PC-9 (cell line): ENCODE data around the gene GNG3. TPM values are rescaled to one million over a fixed set of nuclear protein-coding genes. Genes with fewer than 3 reads are reported as not detected.

Source experiments
- BruUV-seq: library from RNA; stranded (reverse); fragments of 400-500 nt; replicated peaks from 2 replicates; lab custom pipeline; 2021; lab: Mats Ljungman, UMichigan
- CTCF ChIA-PET: fragments of 300-600 bp; sonication (Branson Sonifier 250); formaldehyde crosslinking; loops from one replicate; lab custom pipeline; 2022; ENCODE audit warnings: antibody characterized with exemption; lab: Charles Lee
- POLR2A ChIA-PET: fragments of 300-600 bp; sonication (Branson Sonifier 250); formaldehyde crosslinking; loops from one replicate; lab custom pipeline; 2022; ENCODE audit warnings: antibody characterized with exemption; ENCODE audit not compliant: unreplicated experiment; lab: Charles Lee
- DNase-seq, 2 experiments: peaks; one replicate each; pipeline versions ENCODE4 v3.0.0 to v3.0.0-alpha.2; 2015 to 2022; ENCODE audit warnings: mixed read lengths in 1 of 2
- H2AFZ ChIP-seq: fragments of 200-600 bp; sonication (generic); 2 replicates; pipeline ENCODE4 v1.8.1; 2017; ENCODE audit warnings: antibody characterized with exemption
- H3F3A ChIP-seq: fragments of 200-600 bp; sonication (generic); 2 replicates; pipeline ENCODE4 v1.8.1; 2017; ENCODE audit warnings: antibody characterized with exemption, mild to moderate bottlenecking, low read depth; ENCODE audit not compliant: insufficient read depth
- H3K27ac ChIP-seq: fragments of 200-600 bp; sonication (generic); 2 replicates; pipeline ENCODE4 v1.6.1; 2016; ENCODE audit warnings: mixed run types
- H3K27me3 ChIP-seq: fragments of 200-600 bp; sonication (generic); 2 replicates; pipeline ENCODE4 v1.6.1; 2016; ENCODE audit warnings: low read depth, mixed run types; ENCODE audit not compliant: insufficient read depth
- H3K36me3 ChIP-seq: fragments of 200-600 bp; sonication (generic); 2 replicates; pipeline ENCODE4 v1.6.1; 2016; ENCODE audit warnings: low read depth, mixed run types
- H3K4me1 ChIP-seq: fragments of 200-600 bp; sonication (generic); replicated peaks from 2 replicates; pipeline ENCODE4 v1.6.1; 2016; ENCODE audit warnings: mixed run types; ENCODE audit not compliant: insufficient read depth
- H3K4me2 ChIP-seq: fragments of 200-600 bp; sonication (generic); 2 replicates; pipeline ENCODE4 v1.6.1; 2017; ENCODE audit warnings: mixed run types
- H3K4me3 ChIP-seq: fragments of 200-600 bp; sonication (generic); 2 replicates; pipeline ENCODE4 v1.6.1; 2016; ENCODE audit warnings: mixed run types
- H3K79me2 ChIP-seq: fragments of 200-600 bp; sonication (generic); 2 replicates; pipeline ENCODE4 v1.6.1; 2017; ENCODE audit warnings: low read depth, mixed run types
- H3K9me2 ChIP-seq: fragments of 200-600 bp; sonication (generic); 2 replicates; pipeline ENCODE4 v1.8.1; 2017; ENCODE audit warnings: mild to moderate bottlenecking; ENCODE audit not compliant: insufficient read depth
- H3K9me3 ChIP-seq: fragments of 200-600 bp; sonication (generic); 2 replicates; pipeline ENCODE4 v1.8.1; 2016; ENCODE audit warnings: low read depth; ENCODE audit not compliant: insufficient read depth
- H4K20me1 ChIP-seq: fragments of 200-600 bp; sonication (generic); 2 replicates; pipeline ENCODE4 v1.8.1; 2017; ENCODE audit not compliant: insufficient read depth
- EZH2 ChIP-seq: fragments of 200-600 bp; sonication (generic); IDR thresholded peaks from 2 replicates; pipeline ENCODE4 v1.8.0; 2017; ENCODE audit warnings: antibody characterized with exemption, low read depth
- intact Hi-C: fragments of 100-400 bp; cut with micrococcal nuclease; formaldehyde crosslinking; loops from one replicate; pipeline ENCODE4 v1.10.0; 2022; ENCODE audit not compliant: unreplicated experiment
- total RNA-seq: library from RNA; stranded (reverse); gene quantifications from 2 replicates; pipeline ENCODE4 v1.2.3, GENCODE V29; 2021
- TF ChIP-seq, protein P1 (sequence below): fragments of 200-600 bp; sonication (generic); conservative IDR thresholded peaks from 2 replicates; pipeline ENCODE4 v1.6.1; 2017; ENCODE audit warnings: mixed run types, antibody characterized with exemption, mild to moderate bottlenecking, moderate library complexity

GNG3 gene
- total RNA-seq, 1 experiment from 2014 or later, result 0.57 TPM

DNA sequence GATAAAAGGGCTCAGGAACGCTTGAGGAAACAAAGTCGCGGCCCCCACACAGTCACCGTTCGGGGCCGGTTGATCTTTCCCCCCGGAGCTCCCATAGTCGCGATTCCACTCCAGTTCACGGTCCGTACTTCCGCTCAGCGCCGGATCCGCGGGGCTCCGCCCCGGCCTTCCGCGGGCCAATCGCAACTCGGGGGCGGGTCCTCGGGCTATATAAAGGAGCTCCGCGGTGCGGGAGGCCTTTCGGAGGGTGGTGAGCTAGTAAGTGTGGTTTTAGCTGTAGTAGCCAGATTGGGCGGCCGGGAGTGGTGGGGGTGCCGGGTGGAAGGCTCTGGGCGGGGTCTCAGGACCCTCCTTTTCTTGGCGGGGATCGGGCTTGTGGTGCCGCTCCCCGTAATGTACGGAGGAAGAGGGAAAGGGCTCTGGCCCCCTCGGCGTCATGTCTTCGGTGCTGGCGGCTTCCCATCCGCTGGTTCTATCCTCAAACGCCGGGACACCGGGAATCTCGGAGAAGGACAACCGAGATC, 42.3 kb upstream of the GNG3 start, which contains the start of the genes C11orf98 and CSKMT:
TSS of gene C11orf98 (minus strand) at position 136 of the 524 bp plus-strand sequence. CDS start at position 95, 41 bp downstream.
TSS of gene CSKMT (plus strand) at position 238 of the 524 bp plus-strand sequence. CDS start 568 bp downstream, outside the sequence.
- H3K4me1 ChIP-seq, result peaks cover 33% of the 10 kb centered on the region
- CTCF ChIA-PET, result interaction anchor here (0.6 to 1.1 kb wide), 6 partner anchors 11 to 184 kb away, joined by 3 to 7 read pairs (median 4); partner anchors contain the start of gene TUT1
- peaks cover 24% of the 10 kb centered on the region for H3K36me3 ChIP-seq
- H3K27ac ChIP-seq, result peak within 1 kb of the TSS; percentile 72
- TSS peak; percentile 84 for BruUV-seq
- H3K79me2 ChIP-seq, result peaks cover 60% of the 10 kb centered on the region
- peak; percentile 87 to 98 for DNase-seq
- H3K4me2 ChIP-seq, result peak within 1 kb of the TSS; percentile 98
- TF ChIP-seq EZH2, result no peak
- TF ChIP-seq, protein P1, sequence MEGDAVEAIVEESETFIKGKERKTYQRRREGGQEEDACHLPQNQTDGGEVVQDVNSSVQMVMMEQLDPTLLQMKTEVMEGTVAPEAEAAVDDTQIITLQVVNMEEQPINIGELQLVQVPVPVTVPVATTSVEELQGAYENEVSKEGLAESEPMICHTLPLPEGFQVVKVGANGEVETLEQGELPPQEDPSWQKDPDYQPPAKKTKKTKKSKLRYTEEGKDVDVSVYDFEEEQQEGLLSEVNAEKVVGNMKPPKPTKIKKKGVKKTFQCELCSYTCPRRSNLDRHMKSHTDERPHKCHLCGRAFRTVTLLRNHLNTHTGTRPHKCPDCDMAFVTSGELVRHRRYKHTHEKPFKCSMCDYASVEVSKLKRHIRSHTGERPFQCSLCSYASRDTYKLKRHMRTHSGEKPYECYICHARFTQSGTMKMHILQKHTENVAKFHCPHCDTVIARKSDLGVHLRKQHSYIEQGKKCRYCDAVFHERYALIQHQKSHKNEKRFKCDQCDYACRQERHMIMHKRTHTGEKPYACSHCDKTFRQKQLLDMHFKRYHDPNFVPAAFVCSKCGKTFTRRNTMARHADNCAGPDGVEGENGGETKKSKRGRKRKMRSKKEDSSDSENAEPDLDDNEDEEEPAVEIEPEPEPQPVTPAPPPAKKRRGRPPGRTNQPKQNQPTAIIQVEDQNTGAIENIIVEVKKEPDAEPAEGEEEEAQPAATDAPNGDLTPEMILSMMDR, result no peak
- H3K9me2 ChIP-seq, result no peaks in the 10 kb centered on the region
- POLR2A ChIA-PET, result interaction anchor here (0.5 to 2.0 kb wide), 38 partner anchors 9 to 1722 kb away, joined by 3 to 55 read pairs (median 8); partner anchors contain the start of genes B3GAT3, EEF1G, HNRNPUL2 and INTS5
- peaks cover 83% of the 10 kb centered on the region for H3F3A ChIP-seq
- H3K9me3 ChIP-seq, result no peaks in the 10 kb centered on the region
- H3K27me3 ChIP-seq, result no peaks in the 10 kb centered on the region
- peak within 1 kb of the TSS; percentile 88 for H3K4me3 ChIP-seq
- intact Hi-C loops, result loop anchor here (5.0 kb wide), 3 partner anchors 43 to 123 kb away; partner anchors contain the start of genes B3GAT3 and TUT1
- H4K20me1 ChIP-seq, result no peaks in the 10 kb centered on the region; the same call in none of the 2 replicates
- H2AFZ ChIP-seq, result peak within 1 kb of the TSS; percentile 93

GRCh38 chr11:62665599-62666258, 41.7 kb upstream of the GNG3 start:
- Histone ChIP-seq H3K4me1 (peaks cover 38% of the 10 kb centered on the region), H3K27me3 (no peaks in the 10 kb centered on the region), H3K4me3 (peak overlapping the region; percentile 88), H2AFZ (no peak overlapping the region), H3K27ac (peak overlapping the region; percentile 72), H3K9me3 (no peaks in the 10 kb centered on the region), H3K36me3 (peaks cover 24% of the 10 kb centered on the region), H3K4me2 (peak overlapping the region; percentile 98), H3F3A (peaks cover 83% of the 10 kb centered on the region), H4K20me1 (no peaks in the 10 kb centered on the region; the same call in none of the 2 replicates), H3K79me2 (peaks cover 66% of the 10 kb centered on the region), H3K9me2 (no peaks in the 10 kb centered on the region)
- DNase-seq, result peak; percentile 42 to 46
- no TSS peak for BruUV-seq
- CTCF ChIA-PET, result interaction anchor here (0.6 to 1.1 kb wide), 3 partner anchors 12 to 81 kb away, joined by 3 to 7 read pairs (median 4); no protein-coding TSS in a partner anchor
- POLR2A ChIA-PET, result interaction anchor here (0.6 to 2.0 kb wide), 31 partner anchors 8 to 1723 kb away, joined by 3 to 55 read pairs (median 8); partner anchors contain the start of genes B3GAT3, EEF1G, HNRNPUL2 and INTS5
- TF ChIP-seq, protein P1, result no peak
- no peak for TF ChIP-seq EZH2
- intact Hi-C loops, result loop anchor here (5.0 kb wide), 3 partner anchors 43 to 123 kb away; partner anchors contain the start of genes B3GAT3 and TUT1

- Histone ChIP-seq H3K9me3 (no peaks in the 10 kb centered on the region), H3K4me1 (peaks cover 41% of the 10 kb centered on the region), H2AFZ (no peak overlapping the region), H3F3A (peaks cover 85% of the 10 kb centered on the region), H3K27me3 (no peaks in the 10 kb centered on the region), H3K9me2 (no peaks in the 10 kb centered on the region), H3K36me3 (peaks cover 24% of the 10 kb centered on the region), H3K27ac (peak overlapping the region; percentile 72), H3K4me3 (peak overlapping the region; percentile 88), H4K20me1 (no peaks in the 10 kb centered on the region; the same call in none of the 2 replicates), H3K4me2 (peak overlapping the region; percentile 98), H3K79me2 (peaks cover 72% of the 10 kb centered on the region)
- DNase-seq, result peak in 1 of 2 experiments; percentile 36
- BruUV-seq, result no TSS peak
- CTCF ChIA-PET, result no interaction called here
- intact Hi-C loops, result loop anchor here (5.0 kb wide), 3 partner anchors 44 to 124 kb away; partner anchors contain the start of genes B3GAT3 and TUT1
- POLR2A ChIA-PET, result interaction anchor here (0.6 to 0.7 kb wide), 2 partner anchors 63 to 1023 kb away, joined by 3 to 7 read pairs; no protein-coding TSS in a partner anchor
- TF ChIP-seq, protein P1, result no peak
- TF ChIP-seq EZH2, result no peak
These were observed 41.1 kb upstream of the GNG3 start for GRCh38 chr11:62666259-62666926.
